Mammary epithelial cell (primary cell): ENCODE measurements around the gene DSC3.

Experiments
- EZH2 ChIP-seq: IDR thresholded peaks from 2 replicates; pipeline ENCODE4 v1.6.1; 2012; ENCODE audit warnings: low read length, inconsistent platforms, borderline replicate concordance
- TF ChIP-seq, protein P1 (sequence below), 2 donors: IDR thresholded peaks in 1 of 2; conservative IDR thresholded peaks in 1 of 2; 2 replicates each; pipeline ENCODE4 v1.5.1; 2011 to 2012; ENCODE audit warnings: inconsistent platforms in 2 of 2, low read length in 2 of 2, mild to moderate bottlenecking in 2 of 2, control low read depth in 1 of 2, low read depth in 1 of 2; ENCODE audit not compliant: insufficient read depth in 1 of 2; ENCODE audit errors: extremely low read depth in 1 of 2

DNA sequence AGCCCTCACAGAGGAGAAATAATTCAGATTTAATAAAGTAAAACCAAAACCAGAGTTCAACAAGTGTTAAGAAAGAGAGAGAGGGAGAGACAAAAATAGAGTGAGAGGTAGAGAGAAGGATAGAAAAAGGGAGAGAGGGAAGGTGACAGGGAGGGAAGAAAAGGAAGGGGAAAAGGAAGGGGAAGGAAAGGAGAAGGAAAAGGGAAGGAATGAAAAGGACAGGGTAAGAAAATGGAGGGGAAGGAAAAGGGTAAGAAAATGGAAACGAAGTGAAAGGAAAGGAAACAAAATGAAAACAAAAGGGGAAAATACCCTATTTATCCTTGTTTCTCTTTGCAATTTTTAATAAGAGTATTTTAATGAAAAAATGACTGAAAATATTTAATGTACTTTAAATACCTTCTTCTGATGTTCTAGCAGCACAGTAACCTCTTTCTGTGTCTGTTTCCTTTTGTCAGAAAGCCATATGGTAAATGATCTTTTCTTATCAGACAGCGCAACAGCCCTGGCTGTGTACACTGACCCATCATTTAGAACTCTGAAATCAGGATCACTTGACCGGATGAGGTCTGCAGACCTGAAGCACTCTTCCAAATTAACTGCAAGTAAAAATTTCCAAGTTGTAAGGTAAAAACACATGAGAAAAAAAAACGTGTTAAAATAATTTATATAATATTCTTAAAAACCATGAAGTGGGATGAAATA lies 11.8 kb downstream of the DSC3 start:
- TF ChIP-seq EZH2 = no peak
- TF ChIP-seq, protein P1, sequence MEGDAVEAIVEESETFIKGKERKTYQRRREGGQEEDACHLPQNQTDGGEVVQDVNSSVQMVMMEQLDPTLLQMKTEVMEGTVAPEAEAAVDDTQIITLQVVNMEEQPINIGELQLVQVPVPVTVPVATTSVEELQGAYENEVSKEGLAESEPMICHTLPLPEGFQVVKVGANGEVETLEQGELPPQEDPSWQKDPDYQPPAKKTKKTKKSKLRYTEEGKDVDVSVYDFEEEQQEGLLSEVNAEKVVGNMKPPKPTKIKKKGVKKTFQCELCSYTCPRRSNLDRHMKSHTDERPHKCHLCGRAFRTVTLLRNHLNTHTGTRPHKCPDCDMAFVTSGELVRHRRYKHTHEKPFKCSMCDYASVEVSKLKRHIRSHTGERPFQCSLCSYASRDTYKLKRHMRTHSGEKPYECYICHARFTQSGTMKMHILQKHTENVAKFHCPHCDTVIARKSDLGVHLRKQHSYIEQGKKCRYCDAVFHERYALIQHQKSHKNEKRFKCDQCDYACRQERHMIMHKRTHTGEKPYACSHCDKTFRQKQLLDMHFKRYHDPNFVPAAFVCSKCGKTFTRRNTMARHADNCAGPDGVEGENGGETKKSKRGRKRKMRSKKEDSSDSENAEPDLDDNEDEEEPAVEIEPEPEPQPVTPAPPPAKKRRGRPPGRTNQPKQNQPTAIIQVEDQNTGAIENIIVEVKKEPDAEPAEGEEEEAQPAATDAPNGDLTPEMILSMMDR (conservative IDR thresholded peaks at IDR 0.05 in 1 of 2, IDR thresholded peaks at IDR 0.05 in 1 of 2; ENCODE audit: extremely low read depth in 1 of 2, insufficient read depth in 1 of 2, low read depth in 1 of 2, low read length in 2 of 2) = no peak
